Measurements from ENCODE around the gene SRP14. TPM values are rescaled to one million over a fixed set of nuclear protein-coding genes. Genes with fewer than 3 reads are reported as not detected.
"Not testable (repeated sequence)": the region's sequence is repeated elsewhere in the genome, so short reads cannot be mapped to it uniquely, and the experiment has no call there.

SRP14 gene
- 100 to 1,000 TPM; 146 to 182 TPM for total RNA-seq

GRCh38 chr15:40038638-40039543 lies at the start of gene SRP14:
TSS of gene SRP14 (minus strand) at chr15:40039181. CDS start at chr15:40039116, 65 bp downstream.
- H3K27ac Mint-ChIP-seq, result peak within 1 kb of the TSS; percentile 99
- H3K9me3 Mint-ChIP-seq, result no peaks in the 10 kb centered on the region
- peak; percentile 94 to 98 for ATAC-seq
- peaks cover 33 to 38% of the 10 kb centered on the region in 2 donors for H3K36me3 Mint-ChIP-seq
- DNase-seq (ENCODE audit: low spot score in 2 of 2), result peak; percentile 88 to 95

GRCh38 chr15:40087991-40088928 lies 49.3 kb upstream of the SRP14 start:
- DNase-seq (ENCODE audit: low spot score in 2 of 2) (no peak), ATAC-seq (no peak)
- Mint-ChIP-seq H3K36me3 (no peaks in the 10 kb centered on the region), H3K9me3 (no peaks in the 10 kb centered on the region), H3K27ac (peak overlapping the region in 1 of 2 donors; percentile 30)

- no peak overlapping the region for H3K27ac Mint-ChIP-seq
- H3K36me3 Mint-ChIP-seq, result no peaks in the 10 kb centered on the region
- DNase-seq (ENCODE audit: low spot score in 2 of 2) (no peak), ATAC-seq (no peak)
- no peaks in the 10 kb centered on the region for H3K9me3 Mint-ChIP-seq
Observed at GRCh38 chr15:40087068-40087810, 48.3 kb upstream of the SRP14 start.

- ATAC-seq, result no peak
- no peak overlapping the region for H3K27ac Mint-ChIP-seq
- no peaks in the 10 kb centered on the region for H3K9me3 Mint-ChIP-seq
- peaks cover 0 to 5% of the 10 kb centered on the region in 2 donors for H3K36me3 Mint-ChIP-seq
- DNase-seq (ENCODE audit: low spot score in 2 of 2), result no peak
Observed at GRCh38 chr15:40085266-40085665, 46.3 kb upstream of the SRP14 start.

GRCh38 chr15:40084650-40085049 lies 45.7 kb upstream of the SRP14 start:
- DNase-seq (ENCODE audit: low spot score in 2 of 2) (no peak), ATAC-seq (no peak)
- Mint-ChIP-seq H3K36me3 (peaks cover 0 to 5% of the 10 kb centered on the region in 2 donors), H3K27ac (no peak overlapping the region), H3K9me3 (no peaks in the 10 kb centered on the region)

- no peak for DNase-seq (ENCODE audit: low spot score in 2 of 2)
- Mint-ChIP-seq H3K36me3 (peaks cover 0 to 5% of the 10 kb centered on the region in 2 donors), H3K9me3 (no peaks in the 10 kb centered on the region), H3K27ac (no peak overlapping the region)
- ATAC-seq, result no peak
Observed at GRCh38 chr15:40082195-40082883, 43.4 kb upstream of the SRP14 start.

GRCh38 chr15:40081691-40082194 lies 42.8 kb upstream of the SRP14 start:
- Mint-ChIP-seq H3K27ac (peak overlapping the region in 1 of 2 donors; percentile 67), H3K9me3 (no peaks in the 10 kb centered on the region), H3K36me3 (peaks cover 0 to 5% of the 10 kb centered on the region in 2 donors)
- ATAC-seq (peak; percentile 48 to 56), DNase-seq (ENCODE audit: low spot score in 2 of 2) (no peak)

GRCh38 chr15:40080847-40081246 lies 41.9 kb upstream of the SRP14 start:
- no peak overlapping the region for H3K27ac Mint-ChIP-seq
- H3K36me3 Mint-ChIP-seq, result peaks cover 0 to 5% of the 10 kb centered on the region in 2 donors
- H3K9me3 Mint-ChIP-seq, result no peaks in the 10 kb centered on the region
- ATAC-seq, result peak in 1 of 2 donors; percentile 34
- no peak for DNase-seq (ENCODE audit: low spot score in 2 of 2)

GRCh38 chr15:40080104-40080503 lies 41.1 kb upstream of the SRP14 start:
- ATAC-seq (peak in 1 of 2 donors; percentile 40), DNase-seq (ENCODE audit: low spot score in 2 of 2) (no peak)
- Mint-ChIP-seq H3K9me3 (no peaks in the 10 kb centered on the region), H3K27ac (no peak overlapping the region), H3K36me3 (peaks cover 0 to 5% of the 10 kb centered on the region in 2 donors)

- H3K36me3 Mint-ChIP-seq, result peaks cover 2 to 5% of the 10 kb centered on the region in 2 donors
- H3K27ac Mint-ChIP-seq, result no peak overlapping the region
- ATAC-seq (no peak), DNase-seq (ENCODE audit: low spot score in 2 of 2) (no peak)
- no peaks in the 10 kb centered on the region for H3K9me3 Mint-ChIP-seq
Observed at GRCh38 chr15:40079456-40079855, 40.5 kb upstream of the SRP14 start.

- ATAC-seq, result no peak
- H3K9me3 Mint-ChIP-seq, result no peaks in the 10 kb centered on the region
- DNase-seq (ENCODE audit: low spot score in 2 of 2), result no peak
Observed at GRCh38 chr15:40075298-40076044, 36.5 kb upstream of the SRP14 start.

GRCh38 chr15:40074656-40075055 lies 35.7 kb upstream of the SRP14 start:
- not testable (repeated sequence) for DNase-seq (ENCODE audit: low spot score in 2 of 2); H3K9me3 Mint-ChIP-seq; ATAC-seq
- Mint-ChIP-seq H3K36me3 (peaks cover 0 to 12% of the 10 kb centered on the region in 2 donors), H3K27ac (peak overlapping the region in 1 of 2 donors; percentile 43)

More at GRCh38 chr15:40075298-40076044, 36.5 kb upstream of the SRP14 start:
- H3K27ac Mint-ChIP-seq, result no peak overlapping the region
- H3K36me3 Mint-ChIP-seq, result peaks cover 0 to 12% of the 10 kb centered on the region in 2 donors

- Mint-ChIP-seq H3K36me3 (peaks cover 0 to 12% of the 10 kb centered on the region in 2 donors), H3K27ac (peak overlapping the region; percentile 43 to 96)
- ATAC-seq, result peak; percentile 62 to 65
- H3K9me3 Mint-ChIP-seq; DNase-seq (ENCODE audit: low spot score in 2 of 2): not testable (repeated sequence)
Observed at GRCh38 chr15:40073716-40074490, 34.9 kb upstream of the SRP14 start.

All from activated naive CD4-positive, alpha-beta T cell treated with anti-CD3 and anti-CD28 coated beads, Interleukin-2, amount 50 U/mL, for 72 hours (primary cell).